GM12801 (cell line): Measurements from ENCODE around the gene CDH3.

ENCODE experiments used
- TF ChIP-seq, protein P1 (sequence below): IDR thresholded peaks from one replicate; pipeline ENCODE4 v1.5.1; 2011; ENCODE audit warnings: control low read depth; ENCODE audit not compliant: insufficient read length; ENCODE audit errors: extremely low read depth

The CDH3 gene

DNA sequence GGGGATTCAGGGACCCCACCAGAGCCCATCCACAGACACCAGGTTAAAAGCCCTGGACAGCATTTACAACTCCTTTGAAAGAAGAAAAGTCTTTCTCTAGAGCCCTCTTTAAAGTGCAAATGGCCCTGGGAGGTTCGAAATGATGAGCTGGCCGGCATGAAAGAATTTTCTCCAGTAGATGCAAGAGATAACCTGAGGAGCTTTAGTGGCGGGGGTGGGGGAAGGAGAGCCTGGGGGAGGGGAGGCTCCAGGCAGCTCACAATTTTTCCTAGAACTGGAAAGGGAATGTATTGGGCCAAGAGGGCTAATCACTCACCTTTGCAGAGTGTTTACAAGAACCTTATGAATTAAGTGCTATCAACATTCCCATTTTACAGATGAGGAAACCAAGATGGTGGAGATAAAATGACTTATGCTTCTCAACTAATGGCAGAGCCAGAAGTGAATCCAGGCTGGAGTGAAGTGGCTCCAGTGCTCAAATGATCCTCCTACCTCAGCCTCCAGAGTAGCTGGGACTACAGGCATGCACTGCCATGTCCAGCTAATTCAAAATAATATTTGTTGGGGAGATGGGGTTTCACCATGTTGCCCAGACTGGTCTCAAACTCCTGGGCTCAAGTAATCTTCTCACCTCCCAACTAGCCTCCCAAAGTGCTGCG is 87.8 kb downstream of the CDH3 start:
- TF ChIP-seq, protein P1, sequence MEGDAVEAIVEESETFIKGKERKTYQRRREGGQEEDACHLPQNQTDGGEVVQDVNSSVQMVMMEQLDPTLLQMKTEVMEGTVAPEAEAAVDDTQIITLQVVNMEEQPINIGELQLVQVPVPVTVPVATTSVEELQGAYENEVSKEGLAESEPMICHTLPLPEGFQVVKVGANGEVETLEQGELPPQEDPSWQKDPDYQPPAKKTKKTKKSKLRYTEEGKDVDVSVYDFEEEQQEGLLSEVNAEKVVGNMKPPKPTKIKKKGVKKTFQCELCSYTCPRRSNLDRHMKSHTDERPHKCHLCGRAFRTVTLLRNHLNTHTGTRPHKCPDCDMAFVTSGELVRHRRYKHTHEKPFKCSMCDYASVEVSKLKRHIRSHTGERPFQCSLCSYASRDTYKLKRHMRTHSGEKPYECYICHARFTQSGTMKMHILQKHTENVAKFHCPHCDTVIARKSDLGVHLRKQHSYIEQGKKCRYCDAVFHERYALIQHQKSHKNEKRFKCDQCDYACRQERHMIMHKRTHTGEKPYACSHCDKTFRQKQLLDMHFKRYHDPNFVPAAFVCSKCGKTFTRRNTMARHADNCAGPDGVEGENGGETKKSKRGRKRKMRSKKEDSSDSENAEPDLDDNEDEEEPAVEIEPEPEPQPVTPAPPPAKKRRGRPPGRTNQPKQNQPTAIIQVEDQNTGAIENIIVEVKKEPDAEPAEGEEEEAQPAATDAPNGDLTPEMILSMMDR: no peak

DNA sequence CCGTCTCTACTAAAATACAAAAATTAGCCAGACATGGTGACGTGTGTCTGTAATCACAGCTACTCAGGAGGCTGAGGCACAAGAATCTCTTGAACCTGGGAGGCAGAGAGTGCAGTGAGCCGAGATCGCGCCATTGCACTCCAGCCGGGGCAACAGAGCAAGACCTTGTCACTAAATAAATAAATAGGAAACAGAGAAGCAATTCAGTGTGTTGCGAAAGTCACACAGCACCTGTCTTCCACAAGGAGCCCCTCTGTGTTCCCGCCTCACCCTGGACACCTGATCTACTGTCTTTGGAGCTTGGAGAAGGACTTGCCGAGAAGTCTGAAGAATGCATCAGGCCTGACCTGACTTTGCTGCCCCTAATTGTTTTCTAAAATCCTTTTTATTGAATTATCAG is 88.5 kb downstream of the CDH3 start:
- TF ChIP-seq, protein P1: no peak

DNA sequence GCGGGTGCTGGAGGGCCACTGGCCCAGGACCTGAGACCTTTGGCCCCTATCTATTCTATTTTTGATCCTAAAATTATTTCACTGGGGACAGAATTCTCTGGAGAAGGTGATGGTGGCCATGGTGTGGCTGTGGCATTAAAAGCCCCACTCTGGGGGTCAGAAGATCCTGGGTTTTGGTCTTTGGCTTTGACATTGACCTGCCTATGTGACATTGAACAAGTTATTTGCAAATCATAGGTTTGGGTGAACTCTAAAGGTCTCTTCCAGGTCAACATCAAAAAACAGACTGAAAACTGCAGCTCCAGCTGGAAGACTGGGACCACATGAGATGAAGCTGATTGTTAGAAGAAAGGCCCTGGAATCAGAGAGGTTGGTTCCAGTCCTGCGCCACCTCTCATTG is 89.7 kb downstream of the CDH3 start:
- TF ChIP-seq, protein P1: no peak

DNA sequence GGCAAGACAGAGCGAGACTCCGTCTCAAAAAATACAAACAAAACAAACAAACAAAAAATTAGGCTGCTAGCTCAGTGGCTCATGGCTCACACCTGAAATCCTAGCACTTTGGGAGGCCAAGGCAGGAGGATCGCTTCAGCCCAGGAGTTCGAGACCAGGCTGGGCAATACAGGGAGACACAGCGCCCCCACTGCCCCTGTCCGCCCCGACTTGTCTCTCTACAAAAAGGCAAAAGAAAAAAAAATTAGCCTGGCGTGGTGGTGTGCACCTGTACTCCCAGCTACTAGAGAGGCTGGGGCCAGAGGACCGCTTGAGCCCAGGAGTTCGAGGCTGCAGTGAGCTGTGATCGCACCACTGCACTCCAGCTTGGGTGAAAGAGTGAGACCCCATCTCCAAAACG is 91.5 kb downstream of the CDH3 start:
- TF ChIP-seq, protein P1: no peak

DNA sequence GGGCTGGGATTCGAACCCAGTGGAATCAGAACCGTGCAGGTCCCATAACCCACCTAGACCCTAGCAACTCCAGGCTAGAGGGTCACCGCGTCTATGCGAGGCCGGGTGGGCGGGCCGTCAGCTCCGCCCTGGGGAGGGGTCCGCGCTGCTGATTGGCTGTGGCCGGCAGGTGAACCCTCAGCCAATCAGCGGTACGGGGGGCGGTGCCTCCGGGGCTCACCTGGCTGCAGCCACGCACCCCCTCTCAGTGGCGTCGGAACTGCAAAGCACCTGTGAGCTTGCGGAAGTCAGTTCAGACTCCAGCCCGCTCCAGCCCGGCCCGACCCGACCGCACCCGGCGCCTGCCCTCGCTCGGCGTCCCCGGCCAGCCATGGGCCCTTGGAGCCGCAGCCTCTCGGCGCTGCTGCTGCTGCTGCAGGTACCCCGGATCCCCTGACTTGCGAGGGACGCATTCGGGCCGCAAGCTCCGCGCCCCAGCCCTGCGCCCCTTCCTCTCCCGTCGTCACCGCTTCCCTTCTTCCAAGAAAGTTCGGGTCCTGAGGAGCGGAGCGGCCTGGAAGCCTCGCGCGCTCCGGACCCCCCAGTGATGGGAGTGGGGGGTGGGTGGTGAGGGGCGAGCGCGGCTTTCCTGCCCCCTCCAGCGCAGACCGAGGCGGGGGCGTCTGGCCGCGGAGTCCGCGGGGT is 92.1 kb downstream of the CDH3 start, which contains the start of gene CDH1:
Gene CDH1, plus strand, starts transcription at position 247 of the 684 bp plus-strand sequence. Its CDS starts 124 bp downstream, at position 371.
- TF ChIP-seq, protein P1: no peak

DNA sequence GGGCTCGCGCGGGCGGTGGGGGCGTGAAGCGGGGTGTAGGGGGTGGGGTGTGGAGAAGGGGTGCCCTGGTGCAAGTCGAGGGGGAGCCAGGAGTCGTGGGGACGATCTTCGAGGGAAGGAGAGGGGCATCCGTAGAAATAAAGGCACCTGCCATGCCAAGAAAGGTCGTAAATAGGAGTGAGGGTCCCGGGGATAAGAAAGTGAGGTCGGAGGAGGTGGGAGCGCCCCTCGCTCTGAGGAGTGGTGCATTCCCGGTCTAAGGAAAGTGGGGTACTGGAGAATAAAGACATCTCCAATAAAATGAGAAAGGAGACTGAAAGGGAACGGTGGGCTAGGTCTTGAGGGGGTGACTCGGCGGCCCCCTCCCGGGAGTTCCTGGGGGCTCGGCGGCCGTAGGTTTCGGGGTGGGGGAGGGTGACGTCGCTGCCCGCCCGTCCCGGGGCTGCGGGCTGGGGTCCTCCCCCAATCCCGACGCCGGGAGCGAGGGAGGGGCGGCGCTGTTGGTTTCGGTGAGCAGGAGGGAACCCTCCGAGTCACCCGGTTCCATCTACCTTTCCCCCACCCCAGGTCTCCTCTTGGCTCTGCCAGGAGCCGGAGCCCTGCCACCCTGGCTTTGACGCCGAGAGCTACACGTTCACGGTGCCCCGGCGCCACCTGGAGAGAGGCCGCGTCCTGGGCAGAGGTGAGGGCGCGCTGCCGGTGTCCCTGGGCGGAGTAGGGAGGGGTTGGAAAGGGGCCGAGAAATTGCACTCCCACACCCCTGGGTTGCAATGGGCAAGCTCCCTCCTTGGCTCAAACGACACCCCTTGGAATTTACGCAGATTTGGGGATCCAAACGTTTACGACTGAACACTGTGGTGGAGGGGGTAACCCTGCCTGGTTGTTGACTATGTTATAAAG is 92.9 kb downstream of the CDH3 start:
- TF ChIP-seq, protein P1: no peak
